ENCODE results near the gene RAC3.
A peak's percentile ranks its signal among the peaks of the same experiment; 100 is the strongest.

GRCh38 chr17:82065638-82066303 lies 34.3 kb downstream of the RAC3 start, which contains the start of gene DUS1L:
- no peak for TF ChIP-seq SIN3A (IDR thresholded peaks at IDR 0.05; ENCODE audit: borderline replicate concordance, insufficient read depth, low read length)
- TF ChIP-seq POLR2AphosphoS5 (IDR thresholded peaks at IDR 0.05; ENCODE audit: low read depth, low read length), result peak; percentile 62

All from PFSK-1 (cell line).